ENCODE measurements around the gene FAM131A. TPM values are rescaled to one million over a fixed set of nuclear protein-coding genes. Genes with fewer than 3 reads are reported as not detected.
A peak's percentile ranks its signal among the peaks of the same experiment; 100 is the strongest.

Gene FAM131A
- total and polyA plus RNA-seq, 4 donors, result 0.81 to 5.7 (median 2.7) TPM

- H3K27ac ChIP-seq (ENCODE audit: low read depth in 1 of 2, low read length in 2 of 2), result no peak overlapping the region
- H3K4me3 ChIP-seq (ENCODE audit: low read depth in 1 of 3, low read length in 3 of 3), result no peak overlapping the region
- WGBS, result 86% methylated on average over 7 of the region's 7 CpGs
- no peak overlapping the region for H3K9ac ChIP-seq (ENCODE audit: low read depth in 1 of 2, low read length in 2 of 2)
- no peak for DNase-seq (ENCODE audit: low spot score)
- peaks cover 0 to 17% (median 13%) of the 10 kb centered on the region in 4 donors for H3K4me1 ChIP-seq (ENCODE audit: control insufficient read depth in 4 of 4, insufficient read depth in 4 of 4, low read length in 3 of 4)
- H3K9me3 ChIP-seq (ENCODE audit: control insufficient read depth in 4 of 4, low read length in 3 of 4), result no peaks in the 10 kb centered on the region
- no peaks in the 10 kb centered on the region for H3K27me3 ChIP-seq (ENCODE audit: control insufficient read depth in 4 of 4, insufficient read depth in 4 of 4, low read length in 3 of 4)
- TF ChIP-seq JUND (IDR thresholded peaks at IDR 0.05), result no peak
- TF ChIP-seq ZBTB33 (IDR thresholded peaks at IDR 0.05), result no peak
- no peak for TF ChIP-seq YY1 (IDR thresholded peaks at IDR 0.05)
- TF ChIP-seq GABPA (IDR thresholded peaks at IDR 0.05 in 1 of 2, conservative IDR thresholded peaks at IDR 0.05 in 1 of 2), result no peak
- H3K36me3 ChIP-seq (ENCODE audit: control insufficient read depth in 4 of 4, insufficient read depth in 3 of 4, low read depth in 1 of 4, low read length in 3 of 4), result peaks cover 2 to 9% (median 8%) of the 10 kb centered on the region in 4 donors
These were observed 40.8 kb upstream of the FAM131A start for GRCh38 chr3:184296616-184297015.

GRCh38 chr3:184298759-184299487 is 38.5 kb upstream of the FAM131A start, which contains the start of gene PSMD2:
Gene PSMD2, plus strand, starts transcription at chr3:184299241. Its CDS starts 26 bp downstream, at chr3:184299267.
- Histone ChIP-seq H3K36me3 (ENCODE audit: control insufficient read depth in 4 of 4, insufficient read depth in 3 of 4, low read depth in 1 of 4, low read length in 3 of 4) (peaks cover 4 to 32% (median 30%) of the 10 kb centered on the region in 4 donors), H3K4me1 (ENCODE audit: control insufficient read depth in 4 of 4, insufficient read depth in 4 of 4, low read length in 3 of 4) (peaks cover 0 to 17% (median 13%) of the 10 kb centered on the region in 4 donors), H3K9ac (ENCODE audit: low read depth in 1 of 2, low read length in 2 of 2) (peak within 1 kb of the TSS; percentile 79 to 94), H3K4me3 (ENCODE audit: low read depth in 1 of 3, low read length in 3 of 3) (peak within 1 kb of the TSS; percentile 77 to 98 (median 79)), H3K27ac (ENCODE audit: low read depth in 1 of 2, low read length in 2 of 2) (peak within 1 kb of the TSS; percentile 54 to 87), H3K27me3 (ENCODE audit: control insufficient read depth in 4 of 4, insufficient read depth in 4 of 4, low read length in 3 of 4) (no peaks in the 10 kb centered on the region), H3K9me3 (ENCODE audit: control insufficient read depth in 4 of 4, low read length in 3 of 4) (no peaks in the 10 kb centered on the region)
- peak; percentile 97 for DNase-seq (ENCODE audit: low spot score)
- TF ChIP-seq GABPA (IDR thresholded peaks at IDR 0.05 in 1 of 2, conservative IDR thresholded peaks at IDR 0.05 in 1 of 2), result peak in 1 of 2 donors; percentile 83
- TF ChIP-seq ZBTB33 (IDR thresholded peaks at IDR 0.05), result peak; percentile 98
- peak; percentile 40 for TF ChIP-seq SP1 (IDR thresholded peaks at IDR 0.05)
- TF ChIP-seq REST (IDR thresholded peaks at IDR 0.05), result peak; percentile 43
- peak in 1 of 2 donors; percentile 6 for TF ChIP-seq HNF4A (conservative IDR thresholded peaks at IDR 0.05)
- peak; percentile 56 for TF ChIP-seq YY1 (IDR thresholded peaks at IDR 0.05)
- peak; percentile 83 for TF ChIP-seq TAF1 (conservative IDR thresholded peaks at IDR 0.05)
- no peak for TF ChIP-seq CTCF (IDR thresholded peaks at IDR 0.05; ENCODE audit: low read depth, low read length, missing input control)
- TF ChIP-seq FOXA1 (IDR thresholded peaks at IDR 0.05), result no peak
- no peak for TF ChIP-seq NR2F2 (IDR thresholded peaks at IDR 0.05)
- peak; percentile 14 to 28 for TF ChIP-seq RXRA (IDR thresholded peaks at IDR 0.05)
- no peak for TF ChIP-seq JUND (IDR thresholded peaks at IDR 0.05)
- no peak for TF ChIP-seq ATF3 (IDR thresholded peaks at IDR 0.05)
- under 1% methylated on average over 78 of the region's 78 CpGs for WGBS
